ENCODE results near the gene RBM15B.
A peak's percentile ranks its signal among the peaks of the same experiment; 100 is the strongest.

DNA sequence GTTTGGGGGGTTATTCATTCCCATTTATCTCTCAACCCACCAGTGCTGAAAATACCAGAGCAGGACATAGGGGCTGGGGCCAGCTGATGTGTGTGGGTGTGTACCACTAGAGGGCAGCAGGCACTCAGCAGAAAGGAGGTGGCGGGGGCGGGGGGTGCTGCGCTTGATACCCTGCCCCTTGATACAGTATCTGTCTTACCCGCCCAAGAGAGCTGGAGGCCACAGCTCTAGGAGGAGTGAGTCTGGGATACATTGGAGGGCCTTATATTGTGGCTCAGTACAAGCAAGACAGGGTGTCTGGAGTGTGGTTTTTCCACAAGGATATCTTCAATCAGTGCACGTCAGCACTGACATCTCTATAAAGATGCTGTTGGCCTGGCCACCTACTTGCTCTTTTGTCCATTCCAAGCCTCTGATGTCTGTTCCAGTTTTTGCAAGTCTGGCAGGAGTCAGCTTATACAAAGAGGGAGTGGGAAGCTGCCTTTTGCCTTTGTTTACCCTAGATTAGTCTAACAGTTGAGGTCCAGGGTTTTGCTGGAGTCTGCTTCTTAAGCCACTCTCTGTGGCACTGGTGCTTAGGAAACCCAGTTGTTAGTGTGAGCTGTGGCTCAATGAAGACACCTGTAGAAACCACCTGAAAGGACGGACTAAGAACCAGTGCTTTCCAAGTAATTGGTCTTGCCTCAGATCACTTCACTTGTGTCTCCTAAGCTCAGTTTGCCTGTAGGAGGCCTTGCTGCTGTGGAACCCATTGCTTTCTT lies 1.5 kb upstream of the RBM15B start:
- TF ChIP-seq POLR2AphosphoS5 (IDR thresholded peaks at IDR 0.05) (no peak), POLR2A (IDR thresholded peaks at IDR 0.05) (no peak), EP300 (IDR thresholded peaks at IDR 0.05) (no peak)
- TF ChIP-seq, protein P1, sequence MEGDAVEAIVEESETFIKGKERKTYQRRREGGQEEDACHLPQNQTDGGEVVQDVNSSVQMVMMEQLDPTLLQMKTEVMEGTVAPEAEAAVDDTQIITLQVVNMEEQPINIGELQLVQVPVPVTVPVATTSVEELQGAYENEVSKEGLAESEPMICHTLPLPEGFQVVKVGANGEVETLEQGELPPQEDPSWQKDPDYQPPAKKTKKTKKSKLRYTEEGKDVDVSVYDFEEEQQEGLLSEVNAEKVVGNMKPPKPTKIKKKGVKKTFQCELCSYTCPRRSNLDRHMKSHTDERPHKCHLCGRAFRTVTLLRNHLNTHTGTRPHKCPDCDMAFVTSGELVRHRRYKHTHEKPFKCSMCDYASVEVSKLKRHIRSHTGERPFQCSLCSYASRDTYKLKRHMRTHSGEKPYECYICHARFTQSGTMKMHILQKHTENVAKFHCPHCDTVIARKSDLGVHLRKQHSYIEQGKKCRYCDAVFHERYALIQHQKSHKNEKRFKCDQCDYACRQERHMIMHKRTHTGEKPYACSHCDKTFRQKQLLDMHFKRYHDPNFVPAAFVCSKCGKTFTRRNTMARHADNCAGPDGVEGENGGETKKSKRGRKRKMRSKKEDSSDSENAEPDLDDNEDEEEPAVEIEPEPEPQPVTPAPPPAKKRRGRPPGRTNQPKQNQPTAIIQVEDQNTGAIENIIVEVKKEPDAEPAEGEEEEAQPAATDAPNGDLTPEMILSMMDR (IDR thresholded peaks at IDR 0.05): peak in 3 of 4 experiments; percentile 47 to 66 (median 53)
